Lower leg skin (tissue), 4 donors: Measurements from ENCODE around the gene HPGD. TPM values are rescaled to one million over a fixed set of nuclear protein-coding genes. Genes with fewer than 3 reads are reported as not detected.

Experiments
- DNase-seq, 2 donors: peaks; one replicate each; pipeline ENCODE4 v3.0.0-alpha.2; 2019; ENCODE audit warnings: low spot score in 2 of 2
- H3K4me3 ChIP-seq: fragments of 200-600 bp; sonication (generic); 2 replicates; pipeline ENCODE4 v1.5.1; 2017; ENCODE audit warnings: mild to moderate bottlenecking, low read depth; ENCODE audit not compliant: poor library complexity, severe bottlenecking
- POLR2A ChIP-seq, 2 donors: fragments of 450-650 bp; IDR thresholded peaks; one replicate each; pipeline ENCODE4 v1.6.1; 2016 to 2017; ENCODE audit warnings: antibody characterized with exemption in 2 of 2, mild to moderate bottlenecking in 1 of 2, moderate library complexity in 1 of 2
- WGBS, 2 donors: methylation state at CpG; one replicate each; pipeline ENCODE4 v1.1.5; 2018; 5-methylcytosine and 5-hydroxymethylcytosine counted together
- intact Hi-C: fragments of 100-400 bp; cut with DNase I; formaldehyde crosslinking; loops from one replicate; pipeline ENCODE4 v1.15.0; 2023; ENCODE audit warnings: low total_unique reads
- total RNA-seq, 4 donors: library from RNA; depleted of rRNA; stranded (reverse); fragments of >200 nt; gene quantifications; one replicate each; pipeline ENCODE4 v1.1.0, GENCODE V29; 2016
- TF ChIP-seq, protein P1 (sequence below), 3 donors: fragments of 450-650 bp; IDR thresholded peaks; one replicate each; pipeline ENCODE4 v1.5.1; 2016; ENCODE audit warnings: antibody characterized with exemption in 3 of 3, mild to moderate bottlenecking in 3 of 3, moderate library complexity in 2 of 3

Gene HPGD
- total RNA-seq, 4 donors from 2014 or later: 173 to 253 (median 224) TPM

DNA sequence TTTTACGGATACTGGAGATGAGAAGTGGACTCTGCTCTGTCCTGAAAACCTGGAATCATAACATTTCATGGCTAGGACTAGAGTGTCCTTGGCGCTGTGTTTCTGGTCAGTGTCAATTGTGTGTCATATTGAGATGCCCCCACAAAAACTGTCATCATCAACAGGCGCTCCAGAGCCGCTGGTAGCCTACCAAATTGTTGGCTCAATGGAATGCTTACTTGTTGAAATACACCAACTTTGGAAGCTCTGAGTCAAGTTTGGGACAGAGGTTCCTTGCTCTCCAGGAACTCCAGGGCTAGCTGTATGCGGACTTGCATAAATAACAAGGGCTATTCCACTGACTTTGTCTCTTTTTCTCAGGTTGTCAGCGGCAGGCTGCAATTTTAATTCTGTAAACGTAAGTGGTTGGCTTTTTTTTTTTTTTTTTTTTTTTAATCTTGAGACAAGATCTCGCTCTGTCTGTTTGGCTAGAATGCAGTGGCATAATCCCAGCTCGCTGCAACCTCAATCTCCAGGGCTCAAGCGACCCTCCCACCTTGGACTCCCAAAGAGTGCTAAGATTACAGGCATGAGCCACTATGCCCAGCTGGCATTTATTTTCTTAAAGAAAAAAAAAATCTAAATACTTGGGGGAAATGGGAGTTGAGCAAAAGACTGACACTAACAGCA is 871 bp upstream of the HPGD start:
- TF ChIP-seq POLR2A (IDR thresholded peaks at IDR 0.05): no peak
- TF ChIP-seq, protein P1, sequence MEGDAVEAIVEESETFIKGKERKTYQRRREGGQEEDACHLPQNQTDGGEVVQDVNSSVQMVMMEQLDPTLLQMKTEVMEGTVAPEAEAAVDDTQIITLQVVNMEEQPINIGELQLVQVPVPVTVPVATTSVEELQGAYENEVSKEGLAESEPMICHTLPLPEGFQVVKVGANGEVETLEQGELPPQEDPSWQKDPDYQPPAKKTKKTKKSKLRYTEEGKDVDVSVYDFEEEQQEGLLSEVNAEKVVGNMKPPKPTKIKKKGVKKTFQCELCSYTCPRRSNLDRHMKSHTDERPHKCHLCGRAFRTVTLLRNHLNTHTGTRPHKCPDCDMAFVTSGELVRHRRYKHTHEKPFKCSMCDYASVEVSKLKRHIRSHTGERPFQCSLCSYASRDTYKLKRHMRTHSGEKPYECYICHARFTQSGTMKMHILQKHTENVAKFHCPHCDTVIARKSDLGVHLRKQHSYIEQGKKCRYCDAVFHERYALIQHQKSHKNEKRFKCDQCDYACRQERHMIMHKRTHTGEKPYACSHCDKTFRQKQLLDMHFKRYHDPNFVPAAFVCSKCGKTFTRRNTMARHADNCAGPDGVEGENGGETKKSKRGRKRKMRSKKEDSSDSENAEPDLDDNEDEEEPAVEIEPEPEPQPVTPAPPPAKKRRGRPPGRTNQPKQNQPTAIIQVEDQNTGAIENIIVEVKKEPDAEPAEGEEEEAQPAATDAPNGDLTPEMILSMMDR (IDR thresholded peaks at IDR 0.05): no peak
- DNase-seq: peak; percentile 69 to 84
- H3K4me3 ChIP-seq: peak overlapping the region; percentile 60
- intact Hi-C loops: no loop called here
- 3 to 11% methylated on average over 10 of the region's 10 CpGs for WGBS, 2 donors

DNA sequence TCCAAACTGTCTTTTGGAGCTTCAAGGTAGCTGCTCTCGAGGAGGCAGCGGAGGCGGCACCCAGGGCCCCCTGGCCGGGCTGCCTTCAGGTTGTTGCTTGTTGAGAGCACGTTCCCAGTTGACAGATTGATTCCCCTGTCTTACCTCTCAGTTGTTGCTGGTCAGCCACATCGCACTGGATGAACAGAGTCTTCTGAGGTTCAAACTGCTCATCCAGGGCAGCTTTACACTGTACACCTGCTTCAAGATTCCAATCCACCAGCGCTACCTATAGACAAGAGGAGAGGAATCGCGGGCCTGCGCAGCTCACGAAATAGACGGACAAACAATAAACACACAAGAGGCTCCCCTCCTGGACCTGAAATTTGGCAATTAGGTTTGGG is 497 bp downstream of the HPGD start:
- WGBS, 2 donors: 0 to 2% methylated on average over 8 to 12 of the region's 12 CpGs
- intact Hi-C loops: no loop called here
- DNase-seq: peak in 1 of 2 donors; percentile 31
- H3K4me3 ChIP-seq: peak overlapping the region; percentile 60
- TF ChIP-seq, protein P1 (IDR thresholded peaks at IDR 0.05): no peak
- no peak for TF ChIP-seq POLR2A (IDR thresholded peaks at IDR 0.05)

GRCh38 chr4:174520660-174521059 is 1.6 kb downstream of the HPGD start:
- intact Hi-C loops: no loop called here
- no peak for DNase-seq
- TF ChIP-seq POLR2A (IDR thresholded peaks at IDR 0.05): no peak
- TF ChIP-seq, protein P1 (IDR thresholded peaks at IDR 0.05): no peak
- H3K4me3 ChIP-seq: no peak overlapping the region
- WGBS, 2 donors: 50 to 60% methylated on average over 1 of the region's 1 CpG

GRCh38 chr4:174517502-174518445 is 4.5 kb downstream of the HPGD start:
- DNase-seq: no peak
- H3K4me3 ChIP-seq: no peak overlapping the region
- TF ChIP-seq, protein P1 (IDR thresholded peaks at IDR 0.05): no peak
- no peak for TF ChIP-seq POLR2A (IDR thresholded peaks at IDR 0.05)
- 48 to 66% methylated on average over 1 of the region's 1 CpG for WGBS, 2 donors
- intact Hi-C loops: no loop called here

DNA sequence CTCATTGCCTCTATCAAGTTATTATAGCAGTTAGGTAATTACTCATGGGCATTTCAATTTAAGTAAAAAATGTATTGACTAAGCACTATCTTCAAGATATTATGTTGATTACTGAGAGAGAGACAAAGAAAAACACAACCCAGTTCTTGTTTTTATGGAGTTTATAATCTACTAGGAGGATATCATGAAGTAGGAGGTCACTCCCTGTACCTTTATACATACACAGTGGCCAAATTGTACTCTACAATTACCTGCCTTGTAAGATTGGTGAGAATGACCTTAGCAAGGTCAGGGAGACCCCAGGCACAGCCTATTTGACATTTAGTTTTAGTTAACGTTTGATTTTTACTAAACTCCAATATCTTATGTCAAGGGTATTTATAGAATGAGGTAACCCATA is 5.5 kb downstream of the HPGD start:
- DNase-seq: no peak
- H3K4me3 ChIP-seq: no peak overlapping the region
- TF ChIP-seq, protein P1 (IDR thresholded peaks at IDR 0.05): no peak
- no peak for TF ChIP-seq POLR2A (IDR thresholded peaks at IDR 0.05)
- 83 to 84% methylated on average over 1 of the region's 1 CpG for WGBS, 2 donors
- intact Hi-C loops: no loop called here
